H1 (cell line): ENCODE results near the gene ENO3. TPM values are rescaled to one million over a fixed set of nuclear protein-coding genes. Genes with fewer than 3 reads are reported as not detected.

Source experiments
- CHD1 ChIP-seq: IDR thresholded peaks from 2 replicates; pipeline ENCODE4 v1.6.1; 2012; ENCODE audit warnings: low read depth, low read length, improper control_type of control experiment
- CHD7 ChIP-seq: fragments of 300-600 bp; sonication (generic); IDR thresholded peaks from 2 replicates; pipeline ENCODE4 v1.7.1; 2012; ENCODE audit warnings: low read length, moderate library complexity, mild to moderate bottlenecking, inconsistent platforms; ENCODE audit not compliant: insufficient replicate concordance
- HDAC2 ChIP-seq, 2 experiments: fragments of 300-600 bp in 1 of 2; sonication (generic) in 1 of 2; IDR thresholded peaks; 2 replicates each; pipeline ENCODE4 v1.6.1; 2011 to 2012; ENCODE audit warnings: low read depth in 2 of 2, low read length in 2 of 2, mild to moderate bottlenecking in 2 of 2, moderate library complexity in 2 of 2, borderline replicate concordance in 1 of 2, inconsistent platforms in 1 of 2
- polyA plus RNA-seq, 7 experiments: library from polyadenylated mRNA; depleted of rRNA in 3 of 7; stranded (reverse) in 5 of 7; unstranded in 2 of 7; fragments of >200 nt in 5 of 7; fragments of 200-250 nt in 2 of 7; gene quantifications; 1 replicate in 5 of 7; 2 replicates in 1 of 7; 4 replicates in 1 of 7; pipeline versions ENCODE4 v1.2.1 to v1.2.3, GENCODE V29; 2011 to 2013; ENCODE audit warnings: missing spikeins in 2 of 7, mixed read lengths in 2 of 7
- total RNA-seq: library from RNA; stranded (reverse); fragmentation: NEBNext Ultra II Directional; extraction: Animal tissue kit (Norgen Biotek cat#: 25700); gene quantifications from 2 replicates; pipeline ENCODE4 v1.2.1, GENCODE V29; 2021

Gene ENO3
- total and polyA plus RNA-seq, 2 of the 8 experiments (the other 6 are each of a cell fraction or from before 2014, with no cell fraction given): 25.0 to 25.7 TPM

- no peak for TF ChIP-seq CHD1
- no peak for TF ChIP-seq CHD7
- TF ChIP-seq HDAC2 (IDR thresholded peaks at IDR 0.05; ENCODE audit: borderline replicate concordance in 1 of 2, low read depth in 2 of 2, low read length in 2 of 2): no peak
- TF ChIP-seq, all 59 proteins: peak for 12
Measured at GRCh38 chr17:4997302-4998026, 46.5 kb downstream of the ENO3 start, which contains the start of the genes INCA1 and KIF1C (continued).
